IPS DF 4.7 (cell line): ENCODE measurements around the gene SLC12A4.
A peak's percentile ranks its signal among the peaks of the same experiment; 100 is the strongest.
"Not testable (repeated sequence)": the region's sequence is repeated elsewhere in the genome, so short reads cannot be mapped to it uniquely, and the experiment has no call there.

Source experiments
- DNase-seq: peaks from one replicate; pipeline ENCODE4 v3.0.0-alpha.2; 2013; ENCODE audit warnings: low spot score; ENCODE audit errors: extremely low read depth

SLC12A4 gene

GRCh38 chr16:67942510-67943255 is 25.8 kb downstream of the SLC12A4 start:
- DNase-seq: no peak

GRCh38 chr16:67942200-67942509 is 26.3 kb downstream of the SLC12A4 start:
- DNase-seq: no peak

GRCh38 chr16:67941469-67942199 is 26.8 kb downstream of the SLC12A4 start:
- DNase-seq: no peak

- no peak for DNase-seq
These were observed 27.9 kb downstream of the SLC12A4 start for GRCh38 chr16:67940446-67941089.

GRCh38 chr16:67939507-67940445 is 28.7 kb downstream of the SLC12A4 start:
- no peak for DNase-seq

- DNase-seq: not testable (repeated sequence)
These were observed 30.7 kb downstream of the SLC12A4 start for GRCh38 chr16:67937713-67938112.

GRCh38 chr16:67936880-67937605 is 31.4 kb downstream of the SLC12A4 start:
- DNase-seq: no peak

- DNase-seq: no peak
These were observed 32.1 kb downstream of the SLC12A4 start, which contains the start of gene PSMB10 for GRCh38 chr16:67936124-67936879. Gene PSMB10, minus strand, starts transcription at chr16:67936850. Its CDS starts 101 bp downstream, at chr16:67936749.

GRCh38 chr16:67935402-67936123 is 32.9 kb downstream of the SLC12A4 start:
- DNase-seq: peak; percentile 91

GRCh38 chr16:67935101-67935401 is 33.4 kb downstream of the SLC12A4 start:
- no peak for DNase-seq

- no peak for DNase-seq
These were observed 33.9 kb downstream of the SLC12A4 start for GRCh38 chr16:67934306-67935100.

- no peak for DNase-seq
These were observed 34.6 kb downstream of the SLC12A4 start for GRCh38 chr16:67933805-67934204.

- no peak for DNase-seq
These were observed 36.0 kb downstream of the SLC12A4 start for GRCh38 chr16:67932462-67932840.

- no peak for DNase-seq
These were observed 36.5 kb downstream of the SLC12A4 start, which contains the start of gene CTRL for GRCh38 chr16:67931712-67932461. Gene CTRL, minus strand, starts transcription at chr16:67931862. Its CDS starts 10 bp downstream, at chr16:67931852.

GRCh38 chr16:67930678-67931211 is 37.7 kb downstream of the SLC12A4 start:
- no peak for DNase-seq

- DNase-seq: no peak
These were observed 38.2 kb downstream of the SLC12A4 start for GRCh38 chr16:67930191-67930590.

GRCh38 chr16:67928561-67929364 is 39.7 kb downstream of the SLC12A4 start:
- no peak for DNase-seq
